AG10803 (cell line): ENCODE measurements around the gene ARHGEF1.

Source experiments
- DNase-seq: peaks from one replicate; pipeline ENCODE4 v3.0.0; 2010; ENCODE audit warnings: low read depth
- H3K4me3 ChIP-seq: 2 replicates; pipeline ENCODE4 v1.5.1; 2011; ENCODE audit warnings: mild to moderate bottlenecking, low read length, control low read depth
- TF ChIP-seq, protein P1 (sequence below): conservative IDR thresholded peaks from 2 replicates; pipeline ENCODE4 v1.5.1; 2011; ENCODE audit warnings: mild to moderate bottlenecking, low read length, control low read depth, inconsistent platforms

ARHGEF1 gene

DNA sequence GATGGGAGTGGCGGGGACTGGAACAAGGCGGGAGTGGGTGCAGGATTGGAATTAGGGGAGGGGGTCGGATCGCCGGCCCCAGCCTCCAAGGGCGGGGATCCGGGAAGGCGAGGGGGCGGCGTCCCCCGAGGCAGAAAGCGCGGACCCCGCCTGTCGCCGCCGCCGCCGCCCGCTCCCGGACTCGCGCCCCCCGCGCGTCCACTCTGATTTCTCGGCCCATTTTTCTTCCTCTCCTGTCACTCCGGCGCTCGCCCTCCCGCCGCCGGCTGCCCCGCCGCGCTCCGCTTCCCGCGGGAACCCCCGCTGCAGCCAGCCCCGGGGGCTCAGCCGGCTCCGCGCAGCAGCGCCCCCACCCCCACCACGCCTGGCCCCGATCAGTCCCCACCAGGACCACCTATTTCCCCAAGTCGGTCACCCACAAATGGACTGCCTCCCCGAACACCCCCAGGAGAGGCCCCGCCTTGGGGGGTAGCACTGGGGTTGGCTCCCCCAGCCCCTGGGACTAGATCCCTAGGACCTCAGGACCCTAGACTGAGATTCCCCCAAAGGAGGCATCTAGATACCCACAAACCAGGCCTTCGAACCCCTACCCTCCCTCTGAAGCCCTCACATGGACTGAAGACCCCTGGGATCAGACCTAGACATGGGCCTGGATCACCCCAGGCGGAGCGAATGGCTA, 57.9 kb downstream of the ARHGEF1 start:
- no peak for DNase-seq
- peak overlapping the region; percentile 62 for H3K4me3 ChIP-seq
- TF ChIP-seq, protein P1, sequence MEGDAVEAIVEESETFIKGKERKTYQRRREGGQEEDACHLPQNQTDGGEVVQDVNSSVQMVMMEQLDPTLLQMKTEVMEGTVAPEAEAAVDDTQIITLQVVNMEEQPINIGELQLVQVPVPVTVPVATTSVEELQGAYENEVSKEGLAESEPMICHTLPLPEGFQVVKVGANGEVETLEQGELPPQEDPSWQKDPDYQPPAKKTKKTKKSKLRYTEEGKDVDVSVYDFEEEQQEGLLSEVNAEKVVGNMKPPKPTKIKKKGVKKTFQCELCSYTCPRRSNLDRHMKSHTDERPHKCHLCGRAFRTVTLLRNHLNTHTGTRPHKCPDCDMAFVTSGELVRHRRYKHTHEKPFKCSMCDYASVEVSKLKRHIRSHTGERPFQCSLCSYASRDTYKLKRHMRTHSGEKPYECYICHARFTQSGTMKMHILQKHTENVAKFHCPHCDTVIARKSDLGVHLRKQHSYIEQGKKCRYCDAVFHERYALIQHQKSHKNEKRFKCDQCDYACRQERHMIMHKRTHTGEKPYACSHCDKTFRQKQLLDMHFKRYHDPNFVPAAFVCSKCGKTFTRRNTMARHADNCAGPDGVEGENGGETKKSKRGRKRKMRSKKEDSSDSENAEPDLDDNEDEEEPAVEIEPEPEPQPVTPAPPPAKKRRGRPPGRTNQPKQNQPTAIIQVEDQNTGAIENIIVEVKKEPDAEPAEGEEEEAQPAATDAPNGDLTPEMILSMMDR, result no peak

DNA sequence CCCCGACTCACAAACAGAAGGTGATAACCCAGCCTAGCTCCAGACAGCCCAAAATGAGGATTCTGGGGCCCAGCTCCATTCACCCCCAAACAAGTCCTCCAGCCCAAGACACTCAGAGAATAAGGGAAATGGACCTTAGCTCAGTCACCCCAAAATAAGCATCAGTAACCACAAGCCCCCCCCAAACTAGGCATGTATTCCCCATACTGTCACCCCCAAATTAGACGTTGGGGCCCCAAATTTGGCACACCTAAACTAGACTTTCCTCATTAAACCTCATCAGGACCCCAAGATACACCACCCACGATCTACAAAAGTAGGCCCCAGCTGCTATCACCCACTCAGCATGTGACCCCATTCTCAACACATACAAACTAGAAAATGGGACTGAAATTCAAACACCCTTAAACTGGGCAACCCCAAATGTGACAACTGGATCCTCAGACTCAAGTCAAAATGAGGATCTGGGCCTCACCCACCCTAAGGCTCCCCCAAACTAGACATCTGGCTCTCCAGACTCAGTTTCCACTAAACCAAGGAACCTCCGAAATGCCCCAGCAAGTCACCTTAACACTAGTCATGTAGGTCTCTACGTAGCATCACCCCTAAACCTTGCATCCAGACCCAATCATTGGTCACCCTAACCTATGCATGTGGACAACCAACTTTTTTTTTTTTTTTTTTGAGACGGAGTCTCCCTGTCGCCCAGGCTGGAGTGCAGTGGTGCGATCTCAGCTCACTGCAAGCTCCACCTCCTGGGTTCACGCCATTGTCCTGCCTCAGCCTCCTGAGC, 58.6 kb downstream of the ARHGEF1 start:
- H3K4me3 ChIP-seq, result no peak overlapping the region
- TF ChIP-seq, protein P1, result no peak
- no peak for DNase-seq

DNA sequence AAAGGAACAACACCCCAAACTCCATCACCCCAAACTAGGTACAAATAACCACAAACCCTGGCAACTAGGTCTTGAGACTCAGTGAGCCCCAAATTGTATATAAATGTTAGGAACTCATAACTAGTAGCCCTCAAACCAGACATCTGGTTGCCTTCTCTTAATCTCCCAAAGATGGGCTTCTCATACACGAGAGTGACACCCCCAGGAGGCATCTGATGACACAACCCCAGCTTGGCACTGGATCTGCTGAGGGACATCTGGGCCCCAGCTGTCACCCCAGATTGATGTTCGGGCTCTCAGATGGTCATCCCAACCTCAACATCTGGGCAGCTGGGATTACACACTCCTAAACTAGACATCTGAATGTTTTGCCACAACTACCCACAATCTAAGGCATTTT, 61.4 kb downstream of the ARHGEF1 start:
- TF ChIP-seq, protein P1, result no peak
- no peak overlapping the region for H3K4me3 ChIP-seq

DNA sequence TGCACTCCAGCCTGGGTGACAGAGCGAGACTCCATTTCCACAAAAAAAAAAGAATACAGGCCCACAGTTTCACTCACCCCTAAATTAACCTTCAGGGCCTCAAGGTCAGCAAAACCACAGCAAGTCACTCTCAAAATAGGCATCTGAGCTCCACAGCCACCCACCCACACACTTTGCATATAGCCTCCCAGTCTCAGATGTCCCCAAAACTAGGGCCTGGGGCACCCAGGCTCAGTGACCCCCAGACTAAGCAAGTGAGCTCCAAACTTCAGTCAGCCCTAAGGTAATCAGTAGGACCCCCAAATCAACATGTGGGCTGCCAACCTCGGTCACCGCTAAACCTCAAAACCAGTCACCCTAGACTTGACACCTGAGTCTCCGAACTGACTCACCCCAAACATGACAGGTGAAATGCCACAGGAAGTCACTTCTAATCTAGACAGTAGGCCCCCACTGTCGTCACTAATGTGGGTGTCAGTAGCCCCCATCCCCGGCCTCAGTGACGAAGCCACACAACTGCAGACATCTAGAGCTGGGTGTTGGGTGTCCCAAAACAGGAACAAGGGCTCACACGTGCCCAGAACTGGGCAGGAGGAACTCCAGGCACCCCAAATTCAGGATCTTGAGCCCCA, 62.3 kb downstream of the ARHGEF1 start:
- no peak overlapping the region for H3K4me3 ChIP-seq
- TF ChIP-seq, protein P1, result no peak
- no peak for DNase-seq

More for the DNA sequence above, 61.4 kb downstream of the ARHGEF1 start:
- DNase-seq, result peak; percentile 80

DNA sequence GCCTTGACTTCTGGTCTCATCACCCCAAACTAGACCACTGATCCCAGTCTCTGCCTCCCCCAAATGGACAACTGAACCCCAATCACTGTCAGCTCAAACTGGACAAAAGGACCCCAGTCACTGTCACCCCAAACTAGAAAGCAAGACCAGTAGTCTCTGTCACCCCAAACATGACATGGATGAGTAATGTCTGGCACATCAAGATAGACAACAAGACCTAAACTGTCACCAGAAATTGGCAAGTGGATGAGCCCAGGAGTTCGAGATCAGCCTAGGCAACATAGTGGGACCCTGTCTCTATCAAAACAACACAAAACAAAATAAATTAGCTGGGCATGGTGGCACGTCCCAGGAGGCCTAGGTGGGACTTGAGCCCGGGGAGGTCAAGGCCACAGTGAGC, 64.1 kb downstream of the ARHGEF1 start:
- TF ChIP-seq, protein P1, result no peak
- DNase-seq, result no peak
- H3K4me3 ChIP-seq, result no peak overlapping the region

DNA sequence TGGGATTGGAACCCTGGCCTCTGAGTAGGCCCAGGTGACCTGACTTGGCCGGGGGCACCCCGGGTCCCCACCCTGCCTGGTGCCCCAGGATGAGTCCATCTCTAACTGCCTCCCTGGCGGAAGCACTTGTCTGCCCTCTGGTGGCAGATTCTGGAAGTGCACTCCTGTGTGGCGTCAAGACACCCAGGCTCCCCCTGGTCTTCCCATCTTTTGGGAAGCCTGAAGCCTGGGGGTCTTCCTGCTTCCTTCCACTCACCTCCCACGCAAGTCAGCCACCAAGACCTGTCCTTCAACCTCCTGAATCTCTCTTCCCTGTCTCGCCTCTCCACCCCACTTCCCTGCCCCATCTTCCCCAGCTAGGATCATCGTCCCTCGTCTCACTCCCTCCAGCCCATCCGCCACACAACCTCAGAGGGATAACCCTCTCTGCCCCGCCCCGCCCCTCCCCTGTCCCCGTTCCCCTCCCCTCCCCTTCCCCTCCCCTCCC, 68.7 kb downstream of the ARHGEF1 start:
- peak; percentile 58 for DNase-seq
- TF ChIP-seq, protein P1, result peak; percentile 94
- peak overlapping the region; percentile 5; the same call in 1 of the 2 replicates for H3K4me3 ChIP-seq
